ENCODE results near the gene MREG.
"Not testable (repeated sequence)": the region's sequence is repeated elsewhere in the genome, so short reads cannot be mapped to it uniquely, and the experiment has no call there.

Gene MREG

DNA sequence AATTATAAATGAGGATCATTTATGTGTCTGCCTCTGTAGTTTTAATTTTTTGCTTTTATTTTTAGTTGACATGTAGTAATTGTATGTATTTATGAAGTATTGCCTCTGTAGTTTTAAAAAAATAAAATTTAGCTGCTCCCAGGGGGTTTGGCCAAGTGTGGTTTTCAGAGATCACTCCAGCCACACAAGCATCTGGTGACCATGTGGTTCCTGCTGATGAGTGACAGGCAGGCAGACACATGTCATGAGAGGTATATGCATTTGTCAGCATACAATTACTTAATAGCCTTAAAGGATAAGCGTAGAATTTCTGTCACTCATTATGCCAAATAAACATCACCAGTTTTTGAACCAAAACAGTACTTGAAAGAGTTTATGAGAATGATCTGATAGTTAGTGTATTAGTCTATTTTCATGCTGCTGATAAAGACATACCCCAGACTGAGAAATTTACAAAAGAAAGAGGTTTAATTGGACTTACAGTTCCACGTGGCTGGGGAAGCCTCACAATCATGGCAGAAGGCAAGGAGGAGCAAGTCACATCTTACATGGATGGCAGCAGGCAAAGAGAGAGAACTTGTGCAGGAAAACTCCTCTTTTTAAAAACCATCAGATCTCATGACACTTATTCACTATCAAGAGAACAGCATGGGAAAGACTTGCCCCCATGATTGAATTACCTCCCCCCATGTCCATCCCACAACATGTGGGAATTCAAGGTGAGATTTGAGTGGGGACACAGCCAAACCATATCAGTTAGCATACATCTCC, 29.6 kb downstream of the MREG start:
- no peak for DNase-seq

DNA sequence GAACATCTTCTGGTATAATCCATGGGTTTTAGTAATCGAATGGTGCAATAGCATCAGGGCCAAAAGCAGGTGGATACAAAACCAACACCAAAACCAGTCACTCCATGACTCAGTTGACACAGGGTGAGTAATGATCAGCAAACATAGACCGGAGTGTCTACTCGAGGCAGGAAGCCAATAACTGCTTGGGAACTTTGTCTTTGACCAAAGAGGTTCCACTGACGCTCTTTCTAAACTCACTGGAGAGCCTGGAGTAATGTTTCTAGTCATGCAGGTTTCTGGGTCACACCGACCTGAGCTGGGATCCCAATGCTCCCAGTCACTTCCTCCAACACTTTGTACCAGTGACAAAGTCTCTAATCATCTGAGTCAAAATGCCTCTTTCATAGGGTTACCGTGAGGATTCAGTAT, 30.9 kb downstream of the MREG start:
- peak; percentile 49 for DNase-seq

DNA sequence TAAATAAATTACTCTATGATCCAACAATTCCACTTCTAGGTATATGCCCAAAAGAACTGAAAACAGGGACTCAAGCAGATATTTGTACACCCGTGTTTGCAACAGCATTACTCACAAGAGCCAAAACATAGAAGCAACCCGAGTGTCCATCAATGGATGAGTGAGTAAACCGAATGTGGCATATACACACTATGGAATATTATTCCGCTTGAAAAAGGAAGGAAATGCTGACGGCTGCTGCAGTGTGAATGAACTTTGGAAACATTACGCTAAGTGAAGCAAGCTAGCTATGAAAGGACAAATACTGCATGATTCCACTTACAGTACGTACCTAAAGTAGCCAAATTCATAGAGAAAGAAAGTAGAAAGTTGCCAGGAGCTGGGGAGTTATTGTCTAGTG, 32.2 kb downstream of the MREG start:
- no peak for DNase-seq

DNA sequence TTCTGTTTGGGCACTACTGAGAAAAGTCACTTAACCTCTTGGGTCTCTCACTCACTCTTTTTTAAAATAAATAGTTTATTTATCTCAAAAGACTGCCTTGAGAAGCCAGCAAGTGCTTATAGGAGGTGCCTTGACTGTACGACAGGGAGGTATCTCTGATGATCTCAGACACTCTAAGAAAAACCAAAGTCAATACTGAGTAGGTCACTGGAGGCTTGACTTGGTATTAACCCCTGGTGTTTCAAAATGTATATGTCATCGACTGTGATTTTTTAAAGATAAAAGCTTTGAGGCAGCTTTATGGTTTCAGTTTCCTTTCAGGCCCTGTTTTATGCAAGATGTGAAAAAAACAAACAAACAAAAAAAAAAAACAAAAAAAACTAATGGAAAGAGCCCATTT, 33.7 kb downstream of the MREG start:
- no peak for DNase-seq

DNA sequence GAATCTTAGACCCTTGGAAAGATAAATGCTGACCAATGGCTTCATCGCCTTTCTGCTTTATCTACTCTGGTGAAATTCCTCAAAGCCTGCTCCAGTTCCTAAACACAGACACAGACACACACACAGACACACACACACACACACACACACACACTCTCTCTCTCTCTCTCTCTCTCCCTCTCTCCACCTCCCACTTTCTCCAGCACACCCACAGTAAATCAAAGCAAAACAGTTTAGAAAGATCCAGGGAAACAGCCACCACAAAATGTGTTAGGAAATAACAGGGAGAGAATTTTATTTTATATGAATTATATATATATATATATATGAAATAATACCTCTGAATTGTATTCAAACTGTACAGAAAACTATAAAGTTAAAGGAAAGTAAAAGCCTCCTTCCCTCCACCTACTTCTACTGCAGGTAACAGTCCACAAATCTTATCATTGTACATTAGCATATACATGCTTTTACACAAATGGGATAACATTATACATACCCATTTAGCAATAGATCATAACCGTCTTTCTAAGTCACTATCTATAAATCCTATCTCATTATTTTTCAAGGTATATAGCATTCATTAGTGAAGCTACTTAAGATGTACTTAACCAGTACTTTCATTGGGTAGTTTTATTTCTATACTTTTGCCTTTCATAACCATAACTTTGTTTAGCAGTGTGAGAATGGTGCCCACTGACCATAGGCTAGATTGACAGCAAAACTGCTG, 38.5 kb downstream of the MREG start:
- no peak for DNase-seq

DNA sequence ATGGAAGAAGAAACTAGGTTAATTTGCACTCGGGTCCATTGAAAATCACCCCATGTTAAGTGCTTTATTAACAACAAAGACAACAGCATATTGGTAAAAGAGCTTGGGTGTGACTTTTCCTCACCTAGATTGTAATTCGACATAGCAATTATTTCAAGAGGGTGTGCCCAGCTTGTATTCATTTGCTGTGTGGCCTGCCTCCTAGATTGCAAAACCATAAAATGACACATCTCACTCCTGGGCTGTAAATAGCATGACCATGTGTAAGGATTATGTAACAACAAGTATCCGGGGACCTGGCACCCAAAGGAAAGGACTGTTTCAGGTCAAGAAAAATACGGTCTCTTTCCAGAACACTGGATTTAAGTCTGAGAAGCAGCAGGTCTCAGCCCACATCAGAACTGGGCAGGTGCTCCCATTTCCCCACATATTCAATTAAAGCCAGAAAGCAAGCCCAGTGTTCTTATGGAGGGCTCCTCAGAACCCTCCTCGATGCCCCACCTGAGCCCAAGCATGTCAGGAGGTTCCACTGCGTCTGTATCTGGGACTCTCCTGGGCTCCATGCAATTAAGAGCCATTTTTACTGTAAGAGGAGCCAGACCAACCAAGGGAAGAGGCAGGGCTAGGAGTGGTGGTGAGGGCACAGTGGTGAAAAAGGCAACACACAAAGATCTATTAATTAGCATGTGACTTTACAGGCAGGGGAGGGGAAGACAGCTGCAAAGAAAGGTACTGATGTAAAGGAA, 39.2 kb downstream of the MREG start:
- DNase-seq, result no peak

DNA sequence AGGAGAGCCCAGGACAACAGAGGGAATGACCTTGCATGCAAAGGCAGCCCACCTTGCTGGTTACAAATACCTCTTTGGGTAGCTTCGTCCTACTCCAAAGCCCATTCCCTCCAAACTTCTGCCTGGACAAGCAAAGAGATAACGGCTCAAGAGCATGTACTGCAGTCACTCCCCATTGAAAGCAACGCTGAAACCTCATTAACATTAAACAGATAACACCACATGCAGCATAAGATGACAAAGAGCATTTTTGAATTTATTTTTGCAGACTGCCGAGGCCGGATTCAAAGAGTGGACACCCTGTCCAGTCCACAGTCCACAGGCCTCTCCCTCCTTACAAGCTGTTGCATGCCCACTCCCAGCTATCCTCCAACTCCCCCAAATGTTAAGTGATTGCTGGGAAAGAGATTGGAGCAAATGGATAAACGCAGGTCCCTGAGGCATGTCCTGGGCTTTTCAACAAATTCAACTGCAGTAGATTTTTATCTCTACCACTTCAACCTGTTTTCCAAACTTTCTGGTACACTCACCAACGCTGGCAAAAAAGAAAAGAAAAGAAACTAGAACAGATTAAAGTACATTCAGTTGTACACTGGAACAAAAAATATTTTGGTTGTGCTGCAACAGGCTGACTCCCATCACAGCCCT, 40.1 kb downstream of the MREG start:
- DNase-seq, result no peak

DNA sequence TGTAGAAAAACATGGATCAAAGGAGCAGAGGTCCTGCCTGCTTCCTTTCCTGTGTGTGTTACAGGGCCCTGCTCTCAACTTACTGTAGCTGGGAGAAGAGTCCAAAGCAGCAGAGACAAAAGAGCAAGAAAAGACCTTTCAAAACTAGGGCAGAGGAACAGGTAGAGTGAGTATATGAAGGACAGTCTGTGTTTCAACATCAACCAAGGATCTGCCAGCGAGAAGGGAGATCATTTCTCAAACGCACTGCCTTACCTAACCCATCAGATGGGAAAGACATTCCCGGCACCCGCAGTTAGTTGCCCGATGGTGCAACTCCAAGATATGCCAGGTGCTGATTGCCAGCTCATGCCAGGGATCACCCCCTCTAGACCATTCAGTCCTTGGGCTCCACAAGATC, 41.7 kb downstream of the MREG start:
- no peak for DNase-seq

DNA sequence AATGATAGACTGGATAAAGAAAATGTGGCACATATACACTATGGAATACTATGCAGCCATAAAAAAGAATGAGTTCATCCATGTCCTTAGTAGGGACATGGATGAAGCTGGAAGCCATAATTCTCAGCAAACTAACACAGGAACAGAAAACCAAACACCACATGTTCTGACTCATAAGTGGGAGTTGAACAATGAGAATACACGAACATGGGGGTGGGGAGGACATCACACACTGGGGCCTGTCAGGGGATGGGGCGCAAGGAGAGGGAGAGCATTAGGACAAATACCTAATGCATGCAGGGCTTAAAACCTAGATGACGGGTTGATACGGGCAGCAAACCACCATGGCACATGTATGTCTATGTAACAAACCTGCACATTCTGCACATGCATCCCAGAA, 42.5 kb downstream of the MREG start:
- not testable (repeated sequence) for DNase-seq

DNA sequence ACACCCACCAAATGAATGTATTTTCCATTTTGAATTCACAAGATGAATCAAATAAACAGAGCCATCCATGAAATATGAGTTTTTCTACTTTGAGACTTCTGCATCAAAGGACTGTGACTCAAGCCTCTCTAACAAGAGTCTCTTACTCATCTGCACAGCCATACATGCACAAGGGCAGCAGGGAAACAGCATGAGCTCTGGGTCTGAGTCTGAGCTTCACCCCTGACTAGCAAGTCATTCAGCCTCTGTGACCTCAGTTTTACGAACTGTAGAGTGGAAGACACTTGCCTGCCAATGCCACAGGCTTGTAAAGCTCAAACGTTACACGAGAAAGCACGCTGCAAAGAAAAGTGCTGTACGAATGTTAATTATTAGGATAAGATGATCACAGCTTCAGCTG, 42.9 kb downstream of the MREG start:
- DNase-seq, result no peak

DNA sequence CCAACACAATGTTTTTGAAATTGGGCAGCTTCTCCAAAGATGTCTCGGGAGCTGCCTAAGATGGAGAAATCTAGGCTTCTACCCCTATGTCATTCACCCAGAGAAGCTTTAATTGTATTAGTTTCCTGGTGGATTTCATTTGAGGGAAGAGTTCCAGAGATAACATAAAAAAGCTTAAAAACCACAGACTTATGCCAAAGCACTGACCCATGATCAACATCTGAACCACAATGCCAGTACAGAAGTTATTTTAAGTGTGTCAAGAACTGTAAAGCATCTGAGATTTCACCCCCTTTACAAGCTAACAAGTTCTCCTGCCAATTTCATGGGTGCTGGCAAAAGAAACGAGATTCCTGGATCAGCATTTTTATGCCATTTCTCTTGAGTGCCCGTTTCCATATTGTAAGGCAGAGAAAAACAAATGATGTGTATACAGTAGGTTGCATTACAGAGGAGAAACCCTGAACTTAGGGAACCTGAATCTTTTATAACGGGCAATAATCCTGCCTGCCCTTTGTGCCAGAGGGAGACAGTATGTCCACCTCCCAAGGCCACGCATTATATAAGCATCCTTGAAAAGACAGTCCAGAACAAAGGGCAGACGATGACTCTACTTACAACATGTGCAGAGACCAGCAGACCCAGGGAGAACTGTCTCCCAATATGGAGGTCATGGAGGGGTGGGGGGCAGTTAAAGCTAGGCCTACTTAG, 44.1 kb downstream of the MREG start:
- DNase-seq, result no peak

DNA sequence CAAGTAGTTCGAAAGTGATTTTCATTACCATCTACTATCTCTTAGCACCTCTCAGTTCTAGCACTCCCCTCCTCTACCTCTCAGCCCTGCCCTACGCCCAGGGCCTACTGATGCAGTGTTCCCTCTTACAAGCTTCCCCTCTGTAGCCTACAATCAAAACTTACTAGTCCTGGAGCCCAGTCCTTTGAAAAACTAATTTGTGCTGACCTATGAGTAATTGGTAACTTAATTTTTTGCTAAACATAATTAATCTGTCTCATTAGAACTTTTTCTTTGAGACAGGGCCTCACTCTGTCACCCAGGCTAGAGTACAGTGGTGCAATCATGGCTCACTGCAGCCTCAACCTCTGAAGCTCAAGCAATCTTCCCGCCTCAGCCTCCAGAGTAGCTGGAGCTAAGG, 44.9 kb downstream of the MREG start:
- DNase-seq, result no peak

DNA sequence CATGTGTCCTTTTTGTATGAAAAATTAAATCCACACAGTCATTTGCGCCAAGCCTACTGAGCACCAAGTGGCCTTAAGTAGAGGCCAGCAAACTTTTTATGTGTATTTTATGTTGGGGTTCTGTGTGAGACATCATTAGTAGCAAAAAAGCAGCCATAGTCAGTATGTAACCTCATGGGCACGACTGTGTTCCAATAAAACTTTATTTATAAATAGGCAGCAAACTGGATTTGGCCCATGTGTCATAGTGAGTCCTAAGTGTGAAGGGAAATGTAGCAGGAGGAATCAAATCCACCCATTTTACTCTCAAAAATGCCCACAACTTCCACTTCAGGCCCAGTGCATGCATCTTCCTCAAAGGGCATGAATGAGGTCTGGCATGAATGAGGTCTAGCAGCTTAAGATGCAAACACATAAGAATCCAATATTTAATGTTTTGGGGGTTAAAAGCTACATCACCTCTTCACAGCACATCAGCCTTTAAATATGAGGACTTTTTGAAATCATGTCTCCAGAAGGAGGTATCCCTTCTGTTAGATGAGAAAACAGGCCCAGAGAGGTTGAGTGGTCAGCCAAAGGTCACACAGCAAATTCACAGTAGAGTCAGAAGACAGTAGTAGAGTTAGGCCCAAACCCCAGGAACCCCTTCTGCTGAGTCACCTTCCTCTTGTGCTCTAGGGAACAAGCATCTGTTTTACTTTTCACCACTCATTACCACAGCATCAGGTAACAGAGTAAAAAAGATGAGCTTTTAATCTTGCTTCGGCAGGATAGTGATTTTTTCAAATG, 45.6 kb downstream of the MREG start:
- no peak for DNase-seq

DNA sequence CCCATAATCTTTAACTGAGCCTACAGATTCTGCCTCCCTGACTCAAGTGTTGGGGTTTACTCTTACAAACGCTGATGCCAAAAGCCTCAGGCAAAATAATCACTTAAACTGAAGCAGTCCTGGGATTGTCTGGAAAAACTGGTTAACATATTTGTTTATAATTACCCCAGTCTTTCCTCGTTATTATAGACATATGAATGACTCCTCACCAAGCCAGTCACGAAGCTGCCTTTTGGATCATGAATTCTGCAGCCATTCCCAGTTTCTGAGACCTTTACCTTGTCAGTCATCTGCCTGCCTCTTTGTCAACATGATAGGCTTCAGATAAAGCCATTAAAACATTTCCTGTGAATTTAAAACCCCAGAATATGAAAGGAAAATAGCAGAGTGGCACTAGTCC, 46.4 kb downstream of the MREG start:
- no peak for DNase-seq

DNA sequence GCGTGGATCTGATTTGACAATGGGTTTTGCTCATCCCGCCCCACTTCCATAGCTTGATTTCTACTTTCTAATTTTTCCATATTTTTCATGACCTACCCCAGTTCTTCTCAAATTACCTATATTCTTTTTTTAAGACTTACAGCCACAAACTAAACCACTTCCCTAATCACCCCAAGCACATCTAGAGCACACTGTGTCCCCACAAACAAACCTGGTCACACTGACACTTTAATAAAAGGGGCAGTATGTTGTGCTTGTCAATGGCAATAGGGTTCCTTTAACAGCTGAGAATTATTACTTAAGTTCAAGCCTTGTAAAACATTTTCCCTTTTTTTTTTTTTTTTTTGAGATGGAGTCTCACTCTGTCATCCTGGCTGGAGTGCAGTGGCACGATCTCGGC, 47.1 kb downstream of the MREG start:
- DNase-seq, result no peak

DNA sequence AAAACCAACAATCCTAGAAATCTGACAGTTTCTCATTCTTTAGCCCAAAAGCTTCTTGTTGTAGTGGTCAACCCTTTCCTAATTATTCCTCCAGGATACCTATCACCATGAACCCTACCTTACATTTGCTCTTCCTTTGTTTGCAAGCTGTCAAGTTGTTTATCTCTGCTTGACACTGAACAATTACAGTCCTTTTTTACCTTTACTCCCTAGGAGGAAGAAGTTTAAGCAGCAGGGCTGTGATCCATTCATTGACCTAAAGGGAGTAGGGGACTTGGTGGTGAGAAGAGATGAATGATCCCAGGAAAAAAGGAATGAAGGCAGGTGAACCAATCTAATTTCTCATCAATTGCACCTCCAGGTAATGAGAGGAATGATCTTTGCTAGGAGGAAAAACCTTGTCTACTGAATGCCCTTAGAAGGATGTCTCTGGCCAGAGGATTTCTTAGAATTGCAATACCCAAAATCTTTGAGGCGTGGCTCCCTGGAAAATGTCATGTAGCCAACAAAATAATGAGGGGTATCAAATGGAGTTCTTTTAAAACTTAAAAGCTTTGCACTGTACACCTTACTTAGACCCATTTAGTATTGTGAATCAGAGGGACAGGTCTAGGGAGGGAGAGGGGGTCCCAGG, 47.7 kb downstream of the MREG start:
- no peak for DNase-seq

DNA sequence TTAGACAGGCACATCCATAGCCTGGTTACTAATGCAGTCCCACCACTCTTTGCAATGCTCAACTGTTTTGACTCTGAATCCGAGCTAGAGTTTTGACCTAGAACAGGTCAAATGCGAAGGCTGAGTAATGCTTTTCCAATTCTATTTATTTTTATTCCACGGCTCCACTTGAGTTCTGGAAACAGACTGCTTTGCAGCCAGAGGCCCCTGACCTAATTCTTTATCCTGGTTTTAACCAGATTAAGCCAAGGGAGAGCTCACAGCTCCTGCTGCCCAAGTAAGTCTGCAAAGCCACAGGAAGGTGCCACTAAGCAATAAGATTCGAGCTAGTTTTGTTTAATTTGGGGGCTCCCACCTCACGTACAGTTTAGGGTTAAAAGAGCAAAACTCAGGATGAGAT, 51.4 kb downstream of the MREG start:
- no peak for DNase-seq

DNA sequence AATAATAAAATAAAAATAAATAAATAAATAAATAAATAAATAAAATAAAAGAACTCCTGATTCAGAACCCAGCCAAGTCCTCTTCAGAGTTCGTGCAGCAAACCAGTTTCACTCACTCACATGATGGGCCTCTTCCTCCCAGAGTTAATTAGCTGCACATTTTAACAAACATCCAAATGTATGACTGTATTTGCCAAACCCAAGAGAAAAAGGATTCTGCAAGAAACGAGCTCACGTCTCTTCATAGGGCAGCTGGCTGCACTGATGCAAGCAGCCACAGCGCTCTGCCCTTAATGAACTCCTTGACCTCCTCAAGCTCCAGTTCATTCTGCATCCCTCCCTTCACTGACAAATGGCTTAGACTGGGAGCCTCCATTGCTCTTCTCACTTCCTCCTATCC, 55.1 kb downstream of the MREG start:
- DNase-seq, result no peak

DNA sequence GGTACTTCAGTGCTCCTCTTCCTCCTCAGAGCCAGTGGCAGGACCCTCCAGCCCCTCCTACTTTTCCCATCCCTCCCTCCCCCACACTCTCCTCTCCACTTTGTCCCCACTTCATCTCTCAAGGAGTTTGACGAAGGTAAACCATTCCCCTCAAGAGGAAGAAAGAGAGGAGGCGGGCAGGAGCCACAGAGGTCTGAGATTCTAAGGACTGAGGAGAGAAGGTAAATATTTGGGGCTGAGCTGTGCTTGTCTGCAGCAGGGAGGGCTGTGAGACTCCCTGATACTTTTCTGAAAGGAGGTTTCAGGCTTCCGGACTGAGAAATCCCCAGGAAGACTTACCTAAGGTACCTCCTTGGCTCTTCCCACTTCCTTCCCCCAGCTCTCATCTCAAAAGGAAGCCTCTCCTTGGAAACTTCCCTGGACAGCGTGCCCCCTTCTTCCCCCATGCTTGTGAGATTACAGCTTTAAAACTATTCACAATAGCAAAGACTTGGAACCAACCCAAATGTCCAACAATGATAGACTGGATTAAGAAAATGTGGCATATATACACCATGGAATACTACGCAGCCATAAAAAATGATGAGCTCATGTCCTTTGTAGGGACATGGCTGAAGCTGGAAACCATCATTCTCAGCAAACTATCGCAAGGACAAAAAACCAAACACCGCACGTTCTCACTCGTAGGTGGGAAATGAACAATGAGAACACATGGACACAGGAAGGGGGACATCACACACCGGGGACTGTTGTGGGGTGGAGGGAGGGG, 55.8 kb downstream of the MREG start:
- not testable (repeated sequence) for DNase-seq

DNA sequence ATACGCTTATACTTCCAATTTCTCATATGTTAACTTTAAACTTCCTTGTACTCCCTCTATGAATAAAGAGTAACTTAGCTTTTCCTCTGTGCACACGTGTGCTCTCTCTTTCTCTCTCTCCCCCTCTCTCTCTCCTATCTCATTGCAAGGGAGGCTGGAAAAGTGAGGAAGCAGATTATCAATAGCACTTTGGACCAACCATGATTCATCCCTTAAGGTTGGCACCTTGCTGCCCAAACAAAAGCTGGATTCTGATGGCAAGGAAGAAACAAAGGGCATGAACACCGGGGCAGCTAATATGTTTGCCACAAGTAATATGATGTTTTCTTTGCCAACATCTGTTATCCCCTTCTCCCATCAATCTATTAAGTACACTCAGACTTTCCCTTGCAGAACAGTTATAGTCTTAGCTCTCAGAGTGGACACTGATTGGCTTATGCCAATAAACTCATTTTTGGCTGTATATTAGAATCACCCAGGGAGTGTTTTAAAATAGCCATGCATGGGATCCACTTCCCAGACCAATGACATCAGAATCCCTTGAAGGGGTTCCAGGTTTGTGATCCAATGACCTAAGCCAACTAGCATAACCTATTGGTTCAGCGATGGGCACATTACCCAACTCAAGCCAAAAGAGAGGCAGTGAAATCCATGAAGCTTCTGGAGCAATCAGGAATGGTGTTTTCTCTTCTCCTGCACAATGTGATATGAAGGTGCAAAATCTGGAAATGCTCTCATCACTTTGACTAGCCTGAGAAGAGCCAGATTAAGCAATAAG, 60.3 kb downstream of the MREG start:
- DNase-seq, result no peak
